ENCODE data around the gene TUBGCP4. TPM values are rescaled to one million over a fixed set of nuclear protein-coding genes. Genes with fewer than 3 reads are reported as not detected.

TUBGCP4 gene
- polyA plus RNA-seq, 1 of the 3 experiments (the other 2 are of a cell fraction) = 6.6 TPM

DNA sequence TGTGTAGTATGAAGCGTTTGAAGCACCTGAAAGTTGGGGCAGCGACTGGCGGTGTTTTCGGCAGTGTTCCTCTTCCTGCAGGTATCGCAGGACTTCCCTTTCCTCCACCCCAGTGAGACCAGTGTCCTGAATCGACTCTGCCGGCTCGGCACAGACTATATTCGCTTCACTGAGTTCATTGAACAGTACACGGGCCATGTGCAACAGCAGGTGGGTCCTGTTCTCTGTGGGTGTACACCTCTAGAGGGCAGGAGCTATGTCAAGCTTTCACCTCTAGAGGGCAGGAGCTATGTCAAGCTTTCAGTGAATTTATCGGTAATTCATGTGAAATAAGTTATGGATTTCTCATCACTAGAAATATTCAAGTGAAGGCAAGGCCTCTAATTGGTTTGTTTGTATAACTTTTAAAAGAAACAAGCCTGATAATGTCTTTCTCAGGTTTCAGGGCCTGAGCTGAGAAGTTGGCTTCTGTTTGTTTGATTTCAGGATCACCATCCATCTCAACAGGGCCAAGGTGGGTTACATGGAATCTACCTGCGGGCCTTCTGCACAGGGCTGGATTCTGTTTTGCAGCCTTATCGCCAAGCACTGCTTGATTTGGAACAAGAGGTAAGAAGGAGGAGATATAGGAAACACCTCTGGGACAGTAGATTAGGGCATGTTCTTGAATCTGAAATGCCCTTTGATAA, 5.3 kb downstream of the TUBGCP4 start:
- Histone ChIP-seq H3F3A (replicated peaks; ENCODE audit: insufficient read depth) (peaks cover 1% of the 10 kb centered on the region), H2AFZ (ENCODE audit: low read depth) (no peak overlapping the region), H3K4me1 (ENCODE audit: control insufficient read depth in 1 of 2, insufficient read depth in 2 of 2, low read depth in 1 of 2, low read length in 1 of 2) (peaks cover 0 to 5% of the 10 kb centered on the region in 2 experiments; a peak in 2 of 4 replicates), H3K27me3 (ENCODE audit: insufficient read depth) (no peaks in the 10 kb centered on the region), H3K27ac (ENCODE audit: low read depth in 2 of 2, low read length in 1 of 2) (no peak overlapping the region), H3K9ac (no peak overlapping the region), H3K4me2 (no peak overlapping the region), H3K36me3 (replicated peaks in 1 of 2; ENCODE audit: control insufficient read depth in 1 of 2, insufficient read depth in 2 of 2, low read length in 1 of 2) (peaks cover 31 to 35% of the 10 kb centered on the region in 2 experiments), H3K4me3 (ENCODE audit: low read depth in 2 of 2, low read length in 1 of 2) (no peak overlapping the region; a peak in 1 of 4 replicates), H3K9me2 (no peaks in the 10 kb centered on the region), H3K79me2 (ENCODE audit: insufficient read depth) (peaks cover 21% of the 10 kb centered on the region), H4K20me1 (ENCODE audit: insufficient read depth) (no peaks in the 10 kb centered on the region), H3K9me3 (no peaks in the 10 kb centered on the region)
- ChIA-PET POLR2A (interaction anchor here (0.6 kb wide), 1 partner anchor 11 kb away, joined by 4 read pairs; no protein-coding TSS in a partner anchor), CTCF (interaction anchor here (0.6 to 1.7 kb wide), 12 partner anchors 9 to 143 kb away, joined by 3 to 12 read pairs (median 4); no protein-coding TSS in a partner anchor)
- TF ChIP-seq RAD21 (IDR thresholded peaks at IDR 0.05; ENCODE audit: low read length) (peak; percentile 32), SMC3 (IDR thresholded peaks at IDR 0.05; ENCODE audit: low read depth, low read length) (peak; percentile 28), RXRA (IDR thresholded peaks at IDR 0.05; ENCODE audit: borderline replicate concordance, low read depth) (no peak), TCF12 (IDR thresholded peaks at IDR 0.05) (no peak)
- TF ChIP-seq, protein P1, sequence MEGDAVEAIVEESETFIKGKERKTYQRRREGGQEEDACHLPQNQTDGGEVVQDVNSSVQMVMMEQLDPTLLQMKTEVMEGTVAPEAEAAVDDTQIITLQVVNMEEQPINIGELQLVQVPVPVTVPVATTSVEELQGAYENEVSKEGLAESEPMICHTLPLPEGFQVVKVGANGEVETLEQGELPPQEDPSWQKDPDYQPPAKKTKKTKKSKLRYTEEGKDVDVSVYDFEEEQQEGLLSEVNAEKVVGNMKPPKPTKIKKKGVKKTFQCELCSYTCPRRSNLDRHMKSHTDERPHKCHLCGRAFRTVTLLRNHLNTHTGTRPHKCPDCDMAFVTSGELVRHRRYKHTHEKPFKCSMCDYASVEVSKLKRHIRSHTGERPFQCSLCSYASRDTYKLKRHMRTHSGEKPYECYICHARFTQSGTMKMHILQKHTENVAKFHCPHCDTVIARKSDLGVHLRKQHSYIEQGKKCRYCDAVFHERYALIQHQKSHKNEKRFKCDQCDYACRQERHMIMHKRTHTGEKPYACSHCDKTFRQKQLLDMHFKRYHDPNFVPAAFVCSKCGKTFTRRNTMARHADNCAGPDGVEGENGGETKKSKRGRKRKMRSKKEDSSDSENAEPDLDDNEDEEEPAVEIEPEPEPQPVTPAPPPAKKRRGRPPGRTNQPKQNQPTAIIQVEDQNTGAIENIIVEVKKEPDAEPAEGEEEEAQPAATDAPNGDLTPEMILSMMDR (IDR thresholded peaks at IDR 0.05) = peak; percentile 80
- DNase-seq = peak; percentile 62
- WGBS (ENCODE audit: low lambda C conversion rate) = 79% methylated on average over 9 of the region's 13 CpGs

DNA sequence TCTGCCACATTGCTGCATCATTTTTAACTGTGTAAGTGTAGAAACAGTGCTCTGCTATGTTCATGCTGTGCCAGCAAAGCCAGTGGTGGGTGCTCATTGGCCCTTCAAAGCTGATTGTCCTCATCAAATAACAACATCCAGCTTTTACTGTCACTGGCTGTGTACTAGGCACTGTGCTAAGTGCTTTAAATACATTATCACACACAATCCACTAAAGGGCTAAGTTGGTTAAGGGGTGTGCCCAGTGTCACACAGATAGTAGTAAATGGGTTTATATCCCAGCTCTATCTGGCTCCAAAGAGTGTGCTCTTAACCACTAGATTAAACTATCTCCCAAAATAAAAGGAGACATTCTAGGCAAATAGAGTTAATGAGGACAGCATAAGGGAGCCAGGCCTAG, 7.7 kb downstream of the TUBGCP4 start:
- CTCF ChIA-PET = interaction anchor here (1.0 to 1.2 kb wide), 2 partner anchors 20 to 50 kb away, joined by 3 read pairs; no protein-coding TSS in a partner anchor
- TF ChIP-seq TCF12 (IDR thresholded peaks at IDR 0.05) = no peak
- no peak for TF ChIP-seq FOSL2 (IDR thresholded peaks at IDR 0.05; ENCODE audit: borderline replicate concordance, low read depth)
- TF ChIP-seq TAF1 (IDR thresholded peaks at IDR 0.05; ENCODE audit: borderline replicate concordance, low read depth, low read length) = no peak
- TF ChIP-seq GATA2 (CRISPR knock-in tag; IDR thresholded peaks at IDR 0.05) = no peak
- TF ChIP-seq, protein P2, sequence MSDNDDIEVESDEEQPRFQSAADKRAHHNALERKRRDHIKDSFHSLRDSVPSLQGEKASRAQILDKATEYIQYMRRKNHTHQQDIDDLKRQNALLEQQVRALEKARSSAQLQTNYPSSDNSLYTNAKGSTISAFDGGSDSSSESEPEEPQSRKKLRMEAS (IDR thresholded peaks at IDR 0.05; ENCODE audit: low read depth) = no peak
- no peak for TF ChIP-seq FOXJ3 (CRISPR knock-in tag; IDR thresholded peaks at IDR 0.05)
- TF ChIP-seq, protein P3, sequence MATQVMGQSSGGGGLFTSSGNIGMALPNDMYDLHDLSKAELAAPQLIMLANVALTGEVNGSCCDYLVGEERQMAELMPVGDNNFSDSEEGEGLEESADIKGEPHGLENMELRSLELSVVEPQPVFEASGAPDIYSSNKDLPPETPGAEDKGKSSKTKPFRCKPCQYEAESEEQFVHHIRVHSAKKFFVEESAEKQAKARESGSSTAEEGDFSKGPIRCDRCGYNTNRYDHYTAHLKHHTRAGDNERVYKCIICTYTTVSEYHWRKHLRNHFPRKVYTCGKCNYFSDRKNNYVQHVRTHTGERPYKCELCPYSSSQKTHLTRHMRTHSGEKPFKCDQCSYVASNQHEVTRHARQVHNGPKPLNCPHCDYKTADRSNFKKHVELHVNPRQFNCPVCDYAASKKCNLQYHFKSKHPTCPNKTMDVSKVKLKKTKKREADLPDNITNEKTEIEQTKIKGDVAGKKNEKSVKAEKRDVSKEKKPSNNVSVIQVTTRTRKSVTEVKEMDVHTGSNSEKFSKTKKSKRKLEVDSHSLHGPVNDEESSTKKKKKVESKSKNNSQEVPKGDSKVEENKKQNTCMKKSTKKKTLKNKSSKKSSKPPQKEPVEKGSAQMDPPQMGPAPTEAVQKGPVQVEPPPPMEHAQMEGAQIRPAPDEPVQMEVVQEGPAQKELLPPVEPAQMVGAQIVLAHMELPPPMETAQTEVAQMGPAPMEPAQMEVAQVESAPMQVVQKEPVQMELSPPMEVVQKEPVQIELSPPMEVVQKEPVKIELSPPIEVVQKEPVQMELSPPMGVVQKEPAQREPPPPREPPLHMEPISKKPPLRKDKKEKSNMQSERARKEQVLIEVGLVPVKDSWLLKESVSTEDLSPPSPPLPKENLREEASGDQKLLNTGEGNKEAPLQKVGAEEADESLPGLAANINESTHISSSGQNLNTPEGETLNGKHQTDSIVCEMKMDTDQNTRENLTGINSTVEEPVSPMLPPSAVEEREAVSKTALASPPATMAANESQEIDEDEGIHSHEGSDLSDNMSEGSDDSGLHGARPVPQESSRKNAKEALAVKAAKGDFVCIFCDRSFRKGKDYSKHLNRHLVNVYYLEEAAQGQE (IDR thresholded peaks at IDR 0.05; ENCODE audit: low read depth, low read length) = no peak
- TF ChIP-seq RXRA (IDR thresholded peaks at IDR 0.05; ENCODE audit: borderline replicate concordance, low read depth) = no peak
- no peak for TF ChIP-seq FOXM1 (IDR thresholded peaks at IDR 0.05; ENCODE audit: low read depth)
- TF ChIP-seq ELF1 (IDR thresholded peaks at IDR 0.05) = no peak
- no peak for TF ChIP-seq RFX5 (IDR thresholded peaks at IDR 0.05; ENCODE audit: low read length)
- TF ChIP-seq SIN3A (IDR thresholded peaks at IDR 0.05; ENCODE audit: borderline replicate concordance, low read depth, low read length) = no peak
- no peak for TF ChIP-seq CHD2 (IDR thresholded peaks at IDR 0.05; ENCODE audit: low read length, partially characterized antibody)
- TF ChIP-seq MXI1 (IDR thresholded peaks at IDR 0.05; ENCODE audit: low read depth, low read length) = no peak
- TF ChIP-seq, protein P4, sequence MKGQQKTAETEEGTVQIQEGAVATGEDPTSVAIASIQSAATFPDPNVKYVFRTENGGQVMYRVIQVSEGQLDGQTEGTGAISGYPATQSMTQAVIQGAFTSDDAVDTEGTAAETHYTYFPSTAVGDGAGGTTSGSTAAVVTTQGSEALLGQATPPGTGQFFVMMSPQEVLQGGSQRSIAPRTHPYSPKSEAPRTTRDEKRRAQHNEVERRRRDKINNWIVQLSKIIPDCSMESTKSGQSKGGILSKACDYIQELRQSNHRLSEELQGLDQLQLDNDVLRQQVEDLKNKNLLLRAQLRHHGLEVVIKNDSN (IDR thresholded peaks at IDR 0.05; ENCODE audit: borderline replicate concordance, low read depth) = no peak
- no peak for TF ChIP-seq NFIC (IDR thresholded peaks at IDR 0.05; ENCODE audit: borderline replicate concordance)
- no peak for TF ChIP-seq JUND (IDR thresholded peaks at IDR 0.05)
- H3K27me3 ChIP-seq (ENCODE audit: insufficient read depth) = no peaks in the 10 kb centered on the region

More for the DNA sequence above, 7.7 kb downstream of the TUBGCP4 start:
- Histone ChIP-seq H3K27ac (ENCODE audit: low read depth in 2 of 2, low read length in 1 of 2) (no peak overlapping the region), H3K4me2 (no peak overlapping the region), H3K9me2 (no peaks in the 10 kb centered on the region), H3K4me3 (ENCODE audit: low read depth in 2 of 2, low read length in 1 of 2) (no peak overlapping the region), H3K4me1 (ENCODE audit: control insufficient read depth in 1 of 2, insufficient read depth in 2 of 2, low read depth in 1 of 2, low read length in 1 of 2) (no peaks in the 10 kb centered on the region; a peak in 1 of 4 replicates), H3K9me3 (no peaks in the 10 kb centered on the region), H3K36me3 (replicated peaks in 1 of 2; ENCODE audit: control insufficient read depth in 1 of 2, insufficient read depth in 2 of 2, low read length in 1 of 2) (peaks cover 42 to 47% of the 10 kb centered on the region in 2 experiments), H3F3A (replicated peaks; ENCODE audit: insufficient read depth) (peaks cover 6% of the 10 kb centered on the region), H4K20me1 (ENCODE audit: insufficient read depth) (no peaks in the 10 kb centered on the region), H3K9ac (no peak overlapping the region), H3K79me2 (ENCODE audit: insufficient read depth) (peaks cover under 1% of the 10 kb centered on the region; the same call in 1 of the 2 replicates), H2AFZ (ENCODE audit: low read depth) (no peak overlapping the region)
- POLR2A ChIA-PET = no interaction called here
- DNase-seq = no peak
